Activated T-helper 1 cell treated with anti-CD3 and anti-CD28 coated beads, Interleukin-12 subunit alpha, Interleukin-12 subunit beta, Interleukin-2, Interleukin-4 antibody, amounts not matched to agents 30 ng/mL and 10 ng/mL and 1 ng/mL, durations not matched to agents 14 hours and 24 hours and 36 hours (primary cell): ENCODE results near the gene SAMD1. TPM values are rescaled to one million over a fixed set of nuclear protein-coding genes. Genes with fewer than 3 reads are reported as not detected.
A peak's percentile ranks its signal among the peaks of the same experiment; 100 is the strongest.

ENCODE experiments used
- DNase-seq: peaks from one replicate; pipeline ENCODE4 v3.0.0; 2021; ENCODE audit warnings: low spot score
- H3K27ac Mint-ChIP-seq: one replicate; pipeline ENCODE4 v1.8.0; 2021; ENCODE audit warnings: mild to moderate bottlenecking, mixed read lengths
- H3K27me3 Mint-ChIP-seq: one replicate; pipeline ENCODE4 v1.8.0; 2022; ENCODE audit warnings: mild to moderate bottlenecking, moderate library complexity, mixed read lengths; ENCODE audit not compliant: insufficient read depth
- H3K36me3 Mint-ChIP-seq: one replicate; pipeline ENCODE4 v1.8.0; 2021; ENCODE audit warnings: low read depth, mixed read lengths
- H3K4me1 Mint-ChIP-seq: one replicate; pipeline ENCODE4 v1.8.0; 2021; ENCODE audit warnings: low read depth, mixed read lengths
- H3K4me3 Mint-ChIP-seq: one replicate; pipeline ENCODE4 v1.8.0; 2021; ENCODE audit warnings: mild to moderate bottlenecking, moderate library complexity, mixed read lengths
- H3K9me3 Mint-ChIP-seq: one replicate; pipeline ENCODE4 v1.8.0; 2021; ENCODE audit warnings: mixed read lengths
- intact Hi-C: fragments of 100-400 bp; cut with micrococcal nuclease; formaldehyde crosslinking; loops from one replicate; pipeline ENCODE4 v1.15.1; 2024
- total RNA-seq: library from RNA; stranded (reverse); gene quantifications from 2 replicates; pipeline ENCODE4 v1.2.3, GENCODE V29; 2022

Gene SAMD1
- total RNA-seq, 1 donor from 2014 or later: 130 TPM

- Mint-ChIP-seq H3K36me3 (no peaks in the 10 kb centered on the region), H3K27ac (peak overlapping the region; percentile 97), H3K4me3 (peak overlapping the region; percentile 96), H3K4me1 (peaks cover 8% of the 10 kb centered on the region), H3K27me3 (no peaks in the 10 kb centered on the region), H3K9me3 (no peaks in the 10 kb centered on the region)
- peak; percentile 99 for DNase-seq
- intact Hi-C loops: loop anchor here (1.0 to 5.0 kb wide), 9 partner anchors 8 to 931 kb away; partner anchors contain the start of genes ASF1B, C19orf53, IER2 and PRKACA
Measured at GRCh38 chr19:14080887-14081796, 9.4 kb downstream of the SAMD1 start.

DNA sequence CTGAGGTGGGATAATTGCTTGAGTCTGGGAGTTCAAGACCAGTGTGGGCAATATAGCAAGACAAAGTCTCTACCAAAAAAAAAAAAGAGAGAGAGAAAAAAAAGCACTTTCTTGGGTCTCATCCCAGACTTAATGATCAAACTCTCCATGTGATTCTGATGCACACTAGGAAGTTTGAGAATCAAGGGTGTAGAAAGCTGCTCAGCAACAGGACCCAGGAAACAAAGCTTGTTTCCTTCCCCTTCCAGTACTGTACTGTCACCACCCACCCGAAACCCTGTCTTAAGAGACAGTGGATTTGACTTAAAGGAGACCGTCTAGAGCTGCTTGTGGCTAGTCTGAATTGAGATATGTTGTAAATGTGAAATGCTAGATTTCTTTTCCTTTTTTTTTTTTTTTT lies 12.1 kb downstream of the SAMD1 start:
- no peak overlapping the region for H3K4me3 Mint-ChIP-seq
- intact Hi-C loops: no loop called here
- no peak overlapping the region for H3K27ac Mint-ChIP-seq
- peaks cover 24% of the 10 kb centered on the region for H3K4me1 Mint-ChIP-seq
- no peak for DNase-seq
- no peaks in the 10 kb centered on the region for H3K36me3 Mint-ChIP-seq
- peaks cover 3% of the 10 kb centered on the region for H3K27me3 Mint-ChIP-seq
- H3K9me3 Mint-ChIP-seq: no peaks in the 10 kb centered on the region

GRCh38 chr19:14073925-14074838 lies 16.4 kb downstream of the SAMD1 start:
- intact Hi-C loops: loop anchor here (1.0 to 2.0 kb wide), 7 partner anchors 7 to 194 kb away; partner anchors contain the start of genes ASF1B, DCAF15 and SAMD1
- H3K27ac Mint-ChIP-seq: peak overlapping the region; percentile 98
- H3K36me3 Mint-ChIP-seq: no peaks in the 10 kb centered on the region
- peaks cover 16% of the 10 kb centered on the region for H3K4me1 Mint-ChIP-seq
- peak overlapping the region; percentile 97 for H3K4me3 Mint-ChIP-seq
- peaks cover 5% of the 10 kb centered on the region for H3K27me3 Mint-ChIP-seq
- H3K9me3 Mint-ChIP-seq: no peaks in the 10 kb centered on the region
- no peak for DNase-seq

DNA sequence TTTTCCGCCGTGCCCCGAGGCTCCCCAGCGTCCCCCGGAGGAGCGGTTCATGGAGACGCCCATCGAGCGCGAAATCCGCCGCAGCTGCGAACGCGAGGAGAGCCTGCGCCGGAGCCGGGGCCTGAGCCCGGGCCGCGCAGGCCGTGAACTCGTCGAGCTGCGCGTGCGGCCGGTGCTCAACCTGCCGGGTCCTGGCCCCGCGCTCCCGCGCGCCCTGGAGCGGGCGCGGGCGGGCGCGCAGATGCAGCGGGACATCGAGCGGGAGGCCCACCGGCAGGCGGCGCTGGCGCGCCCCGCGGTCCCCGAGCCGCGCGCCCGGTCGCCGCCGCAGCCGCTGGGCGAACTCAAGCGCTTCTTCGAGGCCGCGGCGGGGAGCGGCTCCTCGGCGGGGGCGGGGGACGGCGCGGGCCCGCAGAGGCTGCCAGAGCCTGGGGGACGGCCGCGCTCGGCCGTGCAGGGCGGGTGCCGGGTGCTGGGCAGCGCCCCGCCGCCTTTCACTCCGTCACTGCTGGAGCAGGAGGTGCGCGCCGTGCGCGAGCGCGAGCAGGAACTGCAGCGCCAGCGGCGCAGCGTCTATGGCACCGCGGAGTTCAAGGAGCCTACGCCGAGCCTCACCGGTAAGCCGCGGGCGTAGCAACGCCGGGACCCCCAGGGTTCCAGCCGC lies 17.2 kb downstream of the SAMD1 start:
- Mint-ChIP-seq H3K27me3 (peaks cover 5% of the 10 kb centered on the region), H3K4me3 (peak overlapping the region; percentile 97), H3K27ac (peak overlapping the region; percentile 98), H3K4me1 (peaks cover 16% of the 10 kb centered on the region), H3K9me3 (no peaks in the 10 kb centered on the region), H3K36me3 (no peaks in the 10 kb centered on the region)
- intact Hi-C loops: loop anchor here (1.0 to 2.0 kb wide), 6 partner anchors 8 to 193 kb away; partner anchors contain the start of genes ASF1B and DCAF15
- peak; percentile 78 for DNase-seq

DNA sequence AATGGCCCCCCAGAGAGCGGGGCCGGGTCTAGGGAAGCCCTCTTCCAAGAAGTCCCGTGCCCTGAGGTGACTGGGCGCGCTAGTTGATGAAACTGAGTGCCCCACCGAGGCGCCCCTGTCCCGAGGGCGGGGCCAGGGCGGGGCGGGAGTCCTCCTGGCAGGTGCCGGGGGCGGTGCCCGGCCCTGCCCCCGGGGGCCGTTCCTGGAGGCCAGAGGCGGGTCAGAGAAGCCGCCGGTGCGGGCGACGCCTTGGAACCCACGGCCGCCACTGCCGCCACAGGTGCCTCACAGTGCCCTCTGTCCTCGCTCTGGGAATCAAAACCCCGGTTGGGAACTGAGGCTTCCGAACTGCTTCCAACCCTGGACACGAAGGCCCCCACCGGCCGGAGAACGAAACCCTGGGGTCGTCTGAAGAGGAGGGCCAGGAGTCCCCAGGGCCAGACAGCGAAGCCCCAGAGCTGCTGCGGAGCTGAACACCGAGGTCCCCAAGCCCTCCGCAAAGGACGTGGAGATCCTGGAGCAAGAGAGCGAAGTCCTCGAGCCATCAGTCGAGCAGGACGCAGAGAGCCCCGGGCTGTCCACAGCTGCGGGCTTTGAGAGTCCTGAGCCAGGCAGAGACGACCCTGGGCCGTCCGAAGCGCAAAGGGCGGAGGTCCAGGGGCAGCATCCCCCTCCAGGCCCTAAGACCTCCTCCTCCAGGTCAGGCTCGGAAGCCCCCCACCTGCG lies 17.9 kb downstream of the SAMD1 start, which contains the start of gene MISP3:
Gene MISP3, plus strand, starts transcription at position 252 of the 726 bp plus-strand sequence. CDS start 524 bp downstream, outside the sequence.
- Mint-ChIP-seq H3K9me3 (no peaks in the 10 kb centered on the region), H3K27me3 (peaks cover 5% of the 10 kb centered on the region), H3K27ac (peak within 1 kb of the TSS; percentile 98), H3K4me3 (peak within 1 kb of the TSS; percentile 97), H3K4me1 (peaks cover 16% of the 10 kb centered on the region), H3K36me3 (no peaks in the 10 kb centered on the region)
- intact Hi-C loops: loop anchor here (1.0 to 2.0 kb wide), 6 partner anchors 9 to 192 kb away; partner anchors contain the start of genes ASF1B and DCAF15
- peak; percentile 33 for DNase-seq

DNA sequence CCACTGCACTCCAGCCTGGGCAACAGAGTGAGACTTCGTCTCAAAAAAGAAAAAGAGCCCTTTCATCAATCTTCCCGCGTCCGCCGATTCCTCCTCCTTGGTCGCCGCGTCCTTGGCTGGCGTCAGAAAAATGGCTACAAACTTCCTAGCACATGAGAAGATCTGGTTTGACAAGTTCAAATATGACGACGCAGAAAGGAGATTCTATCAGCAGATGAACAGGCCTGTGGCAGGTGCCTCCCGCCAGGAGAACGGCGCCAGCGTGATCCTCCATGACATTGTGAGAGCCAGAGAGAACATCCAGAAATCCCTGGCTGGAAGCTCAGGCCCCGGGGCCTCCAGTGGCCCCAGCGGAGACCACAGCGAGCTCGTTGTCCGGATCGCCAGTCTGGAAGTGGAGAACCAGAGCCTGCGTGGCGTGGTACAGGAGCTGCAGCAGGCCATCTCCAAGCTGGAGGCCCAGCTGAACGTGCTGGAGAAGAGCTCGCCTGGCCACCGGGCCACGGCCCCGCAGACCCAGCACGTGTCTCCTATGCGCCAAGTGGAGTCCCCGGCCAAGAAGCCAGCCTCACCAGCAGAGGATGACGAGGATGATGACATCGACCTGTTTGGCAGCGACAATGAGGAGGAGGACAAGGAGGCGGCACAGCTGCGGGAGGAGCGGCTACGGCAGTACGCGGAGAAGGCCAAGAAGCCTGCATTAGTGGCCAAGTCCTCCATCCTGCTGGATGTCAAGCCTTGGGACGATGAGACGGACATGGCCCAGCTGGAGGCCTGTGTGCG lies 20.1 kb downstream of the SAMD1 start:
- Mint-ChIP-seq H3K9me3 (no peaks in the 10 kb centered on the region), H3K36me3 (no peaks in the 10 kb centered on the region), H3K27ac (no peak overlapping the region), H3K4me1 (peaks cover 16% of the 10 kb centered on the region), H3K27me3 (peaks cover 8% of the 10 kb centered on the region), H3K4me3 (peak overlapping the region; percentile 37)
- intact Hi-C loops: no loop called here
- DNase-seq: no peak

DNA sequence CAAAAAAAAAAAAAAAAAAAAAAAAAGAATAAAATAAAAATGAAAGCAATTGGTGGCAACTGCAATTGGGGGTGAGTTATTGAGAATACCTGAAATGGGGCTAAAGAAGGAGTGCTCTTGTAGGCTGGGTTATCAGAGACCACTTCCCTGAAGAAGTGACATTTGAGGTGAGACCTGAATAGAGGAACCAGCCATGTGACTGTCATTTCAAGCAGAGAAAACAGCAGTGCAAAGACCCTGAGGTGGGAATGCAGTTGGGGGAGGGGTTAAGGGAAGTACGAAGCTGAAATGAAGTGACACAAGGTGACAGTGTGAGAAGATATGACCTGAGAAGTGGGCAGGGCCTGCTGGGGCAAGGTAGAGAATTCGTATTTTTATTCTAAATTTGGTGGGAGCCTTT lies 24.4 kb downstream of the SAMD1 start:
- Mint-ChIP-seq H3K27me3 (peaks cover 9% of the 10 kb centered on the region), H3K9me3 (no peaks in the 10 kb centered on the region), H3K27ac (no peak overlapping the region), H3K4me3 (no peak overlapping the region), H3K4me1 (no peaks in the 10 kb centered on the region), H3K36me3 (no peaks in the 10 kb centered on the region)
- DNase-seq: no peak
- intact Hi-C loops: no loop called here

GRCh38 chr19:14063105-14063504 lies 27.4 kb downstream of the SAMD1 start:
- Mint-ChIP-seq H3K27ac (no peak overlapping the region), H3K27me3 (peaks cover 28% of the 10 kb centered on the region), H3K36me3 (no peaks in the 10 kb centered on the region), H3K4me3 (no peak overlapping the region), H3K4me1 (peaks cover 14% of the 10 kb centered on the region), H3K9me3 (no peaks in the 10 kb centered on the region)
- intact Hi-C loops: no loop called here
- no peak for DNase-seq

DNA sequence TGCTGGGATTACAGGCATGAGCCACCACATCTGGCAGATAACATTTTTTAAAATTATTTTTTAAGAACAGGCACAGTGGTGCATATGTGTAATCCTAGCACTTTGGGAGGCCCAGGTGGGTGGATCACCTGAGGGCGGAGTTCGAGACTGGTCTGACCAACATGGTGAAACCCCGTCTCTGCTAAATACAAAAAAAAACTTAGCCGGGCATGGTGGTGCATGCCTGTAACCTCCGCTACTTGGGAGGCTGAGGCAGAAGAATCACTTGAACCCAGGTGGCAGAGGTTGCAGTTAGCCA lies 28.0 kb downstream of the SAMD1 start:
- Mint-ChIP-seq H3K27ac (no peak overlapping the region), H3K27me3 (peaks cover 34% of the 10 kb centered on the region), H3K4me3 (no peak overlapping the region), H3K4me1 (peaks cover 19% of the 10 kb centered on the region), H3K9me3 (no peaks in the 10 kb centered on the region), H3K36me3 (no peaks in the 10 kb centered on the region)
- intact Hi-C loops: no loop called here
- DNase-seq: no peak

- intact Hi-C loops: no loop called here
- Mint-ChIP-seq H3K27ac (no peak within 1 kb of the TSS), H3K4me1 (peaks cover 19% of the 10 kb centered on the region), H3K4me3 (no peak within 1 kb of the TSS), H3K9me3 (no peaks in the 10 kb centered on the region), H3K27me3 (peaks cover 34% of the 10 kb centered on the region), H3K36me3 (no peaks in the 10 kb centered on the region)
- DNase-seq: no peak
Measured at GRCh38 chr19:14061751-14062557, 28.6 kb downstream of the SAMD1 start, which contains the start of gene PALM3. Gene PALM3, minus strand, starts transcription at chr19:14062076. Its CDS starts 96 bp downstream, at chr19:14061980.
